Aorta (tissue), 5 donors: ENCODE results near the gene MYO1E. TPM values are rescaled to one million over a fixed set of nuclear protein-coding genes. Genes with fewer than 3 reads are reported as not detected.
A peak's percentile ranks its signal among the peaks of the same experiment; 100 is the strongest.

Source experiments
- ATAC-seq: fragments of 200-7000 bp; cut with Tn5 transposase; one replicate; pipeline ENCODE4 v1.9.1; 2022; ENCODE audit warnings: moderate library complexity; ENCODE audit not compliant: low FRiP score
- DNase-seq, 2 donors: peaks; one replicate each; pipeline ENCODE4 v3.0.0-alpha.2; 2020
- H3K27ac ChIP-seq, 2 donors: one replicate each; pipeline ENCODE4 v1.5.1; 2013; ENCODE audit warnings: low read length in 2 of 2, mild to moderate bottlenecking in 2 of 2, moderate library complexity in 2 of 2, control low read depth in 1 of 2, inconsistent platforms in 1 of 2, low read depth in 1 of 2
- H3K27me3 ChIP-seq, 2 donors: one replicate each; pipeline ENCODE4 v1.6.1; 2013; ENCODE audit warnings: control low read depth in 1 of 2, low read length in 1 of 2, mild to moderate bottlenecking in 1 of 2, moderate library complexity in 1 of 2; ENCODE audit not compliant: insufficient read depth in 2 of 2, control insufficient read depth in 1 of 2
- H3K36me3 ChIP-seq, 2 donors: one replicate each; pipeline ENCODE4 v1.6.1; 2013; ENCODE audit warnings: control low read depth in 1 of 2, low read length in 1 of 2, mild to moderate bottlenecking in 1 of 2; ENCODE audit not compliant: insufficient read depth in 2 of 2, control insufficient read depth in 1 of 2
- H3K4me1 ChIP-seq, 2 donors: one replicate each; pipeline ENCODE4 v1.6.1; 2013; ENCODE audit warnings: low read length in 2 of 2, control low read depth in 1 of 2, mild to moderate bottlenecking in 1 of 2, moderate library complexity in 1 of 2; ENCODE audit not compliant: insufficient read depth in 2 of 2, control insufficient read depth in 1 of 2
- H3K4me3 ChIP-seq, 2 donors: one replicate each; pipeline ENCODE4 v1.5.1; 2013; ENCODE audit warnings: low read length in 2 of 2, control low read depth in 1 of 2, mild to moderate bottlenecking in 1 of 2
- H3K9me3 ChIP-seq: one replicate; pipeline ENCODE4 v1.6.1; 2013; ENCODE audit warnings: mild to moderate bottlenecking, low read length; ENCODE audit not compliant: control insufficient read depth
- WGBS, 2 donors: extraction: QIAGEN DNeasy Blood & Tissue Kit; methylation state at CpG; one replicate each; pipeline ENCODE4 v1.1.7; 2013; 5-methylcytosine and 5-hydroxymethylcytosine counted together
- intact Hi-C, 2 donors: fragments of 100-400 bp; cut with DNase I; formaldehyde crosslinking; loops; one replicate each; pipeline versions ENCODE4 v1.14.2 to v1.15.0; 2022
- polyA plus RNA-seq, 2 donors: library from polyadenylated mRNA; stranded (reverse); fragments of 200-250 nt; gene quantifications; one replicate each; pipeline ENCODE4 v1.2.3, GENCODE V29; 2013
- total RNA-seq, 2 donors: library from RNA; stranded (reverse); fragmentation: NEBNext Ultra II Directional; extraction: Animal tissue kit (Norgen Biotek cat#: 25700); gene quantifications; one replicate each; pipeline ENCODE4 v1.2.1, GENCODE V29; 2021
- donor health status: healthy with polysubstance abuse.
- donor health status: Bipolar disorder and iron deficiency.
- donor health status: DM: no; HTN: no; CAD: no.
- donor health status: DM: no; HTN: no; CAD: no.
- donor health status: DM: yes; HTN: yes; CAD: no.

The MYO1E gene
- total and polyA plus RNA-seq, 4 donors: 44.6 to 225 (median 105) TPM

DNA sequence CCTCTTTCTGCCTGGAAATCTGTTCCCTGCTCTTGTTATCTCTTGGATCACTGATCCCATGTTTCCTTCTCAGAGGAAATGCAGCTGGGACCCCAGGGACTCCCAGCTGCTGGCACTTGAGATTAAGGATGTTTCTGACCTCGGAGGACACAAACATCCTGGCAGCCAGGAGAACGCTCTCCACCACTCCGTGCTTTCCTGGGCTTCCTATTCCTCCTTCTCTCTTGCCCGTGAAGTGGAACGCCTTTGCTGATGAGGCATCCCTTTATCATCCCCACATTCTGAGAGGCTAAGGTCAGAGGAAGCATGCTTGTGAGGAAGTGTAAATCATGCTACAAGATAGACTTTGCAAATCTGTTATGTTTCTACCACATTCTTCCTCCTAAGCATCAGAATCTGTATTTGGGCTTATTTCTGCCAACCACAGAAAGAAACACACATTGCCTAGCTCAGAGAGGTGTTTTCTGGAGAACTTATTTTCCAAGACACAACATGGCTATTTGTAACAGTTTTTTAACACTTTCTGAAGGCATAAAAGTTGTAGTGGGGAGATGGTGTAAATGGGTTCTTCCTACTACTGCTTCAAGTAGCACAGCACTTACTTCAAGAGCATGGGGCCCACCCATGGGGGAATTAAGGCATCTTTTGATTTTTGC, 191.6 kb downstream of the MYO1E start:
- ATAC-seq: no peak
- Histone ChIP-seq H3K4me3 (no peak overlapping the region), H3K27ac (no peak overlapping the region), H3K36me3 (peaks cover 4 to 5% of the 10 kb centered on the region in 2 donors), H3K4me1 (no peaks in the 10 kb centered on the region), H3K9me3 (no peaks in the 10 kb centered on the region), H3K27me3 (no peaks in the 10 kb centered on the region)
- DNase-seq: no peak
- intact Hi-C loops: no loop called here
- 57 to 67% methylated on average over 5 of the region's 5 CpGs for WGBS, 2 donors

DNA sequence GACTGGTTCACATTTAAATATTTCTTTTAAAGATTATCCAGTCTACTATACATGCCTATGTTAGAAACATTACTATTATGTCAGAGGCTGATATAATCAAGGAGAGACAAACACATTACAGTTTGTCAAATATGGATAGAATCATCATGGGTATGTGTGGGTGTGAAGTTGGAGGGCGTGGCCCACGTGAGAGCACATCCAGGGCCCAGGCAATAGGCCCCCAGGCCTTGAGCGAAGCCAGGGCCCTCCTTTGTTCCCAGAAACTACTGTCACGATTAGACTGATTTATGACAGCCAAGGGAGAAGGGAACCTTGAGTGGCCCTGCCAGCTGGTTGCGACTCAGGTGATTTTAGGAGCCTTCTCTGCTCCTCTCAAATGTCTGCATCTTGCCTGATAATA, 193.0 kb downstream of the MYO1E start:
- no peaks in the 10 kb centered on the region for H3K27me3 ChIP-seq
- no peaks in the 10 kb centered on the region for H3K9me3 ChIP-seq
- no peak overlapping the region for H3K4me3 ChIP-seq
- 88 to 90% methylated on average over 5 of the region's 5 CpGs for WGBS, 2 donors
- intact Hi-C loops: loop anchor here in 1 of 2 donors (10.0 kb wide), 1 partner anchor 315 kb away; no protein-coding TSS in a partner anchor
- H3K36me3 ChIP-seq: peaks cover 4 to 5% of the 10 kb centered on the region in 2 donors
- DNase-seq: no peak
- H3K27ac ChIP-seq: no peak overlapping the region
- no peak for ATAC-seq
- no peaks in the 10 kb centered on the region for H3K4me1 ChIP-seq

DNA sequence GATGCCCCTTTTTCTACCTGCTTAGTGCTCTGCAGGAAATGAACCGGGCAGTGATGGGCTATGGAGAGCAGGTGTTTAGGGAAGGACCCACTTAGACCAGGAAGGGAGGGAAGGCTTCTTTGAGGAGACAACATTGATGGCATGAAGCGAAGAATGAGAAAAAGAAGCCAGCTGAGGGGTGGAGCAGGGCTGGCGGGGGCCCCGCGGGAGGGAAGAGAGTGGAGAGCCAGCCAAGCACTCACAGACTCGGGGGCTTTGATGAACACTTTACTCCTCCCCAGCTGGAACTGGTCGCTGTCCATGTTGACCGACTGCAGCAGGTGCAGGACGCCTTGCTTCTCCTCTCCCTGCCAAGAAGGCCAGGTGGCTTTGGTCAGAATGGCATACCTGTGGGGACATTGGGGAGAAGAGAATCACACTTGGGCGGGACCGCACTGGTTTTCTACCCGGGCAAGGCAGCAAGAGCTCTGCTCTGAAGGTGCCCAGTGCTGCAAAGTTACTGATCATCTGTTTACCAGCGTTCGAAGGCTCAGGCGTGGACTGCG, 194.4 kb downstream of the MYO1E start:
- no peak for ATAC-seq
- no peak for DNase-seq
- Histone ChIP-seq H3K9me3 (no peaks in the 10 kb centered on the region), H3K4me1 (no peaks in the 10 kb centered on the region), H3K27ac (no peak overlapping the region), H3K4me3 (no peak overlapping the region), H3K36me3 (peaks cover 4 to 5% of the 10 kb centered on the region in 2 donors), H3K27me3 (no peaks in the 10 kb centered on the region)
- WGBS, 2 donors: 94 to 95% methylated on average over 16 of the region's 16 CpGs
- intact Hi-C loops: loop anchor here in 1 of 2 donors (10.0 kb wide), 1 partner anchor 317 kb away; no protein-coding TSS in a partner anchor

DNA sequence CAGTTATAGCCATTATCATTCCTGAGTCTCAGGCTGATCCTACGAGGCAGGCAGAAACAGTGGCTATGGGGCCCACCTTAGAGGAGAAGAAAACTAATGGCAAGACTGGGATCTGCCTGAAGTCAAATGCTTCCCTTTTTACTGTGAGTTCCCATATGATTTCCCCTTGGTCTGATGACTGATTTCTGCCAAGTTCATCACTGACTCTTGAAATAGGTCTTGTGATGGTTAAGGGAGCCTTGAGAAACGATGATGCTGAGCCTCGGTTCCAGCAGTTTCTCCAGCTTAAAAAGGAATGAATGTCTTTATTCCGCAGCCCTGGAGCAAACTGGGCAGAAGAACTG, 195.4 kb downstream of the MYO1E start:
- 80 to 87% methylated on average over 4 of the region's 4 CpGs for WGBS, 2 donors
- peaks cover 4 to 5% of the 10 kb centered on the region in 2 donors for H3K36me3 ChIP-seq
- DNase-seq (no peak), ATAC-seq (no peak)
- no peaks in the 10 kb centered on the region for H3K27me3 ChIP-seq
- no peak overlapping the region for H3K27ac ChIP-seq
- H3K4me1 ChIP-seq: no peaks in the 10 kb centered on the region
- H3K9me3 ChIP-seq: no peaks in the 10 kb centered on the region
- intact Hi-C loops: loop anchor here in 1 of 2 donors (10.0 kb wide), 1 partner anchor 318 kb away; no protein-coding TSS in a partner anchor
- H3K4me3 ChIP-seq: no peak overlapping the region

DNA sequence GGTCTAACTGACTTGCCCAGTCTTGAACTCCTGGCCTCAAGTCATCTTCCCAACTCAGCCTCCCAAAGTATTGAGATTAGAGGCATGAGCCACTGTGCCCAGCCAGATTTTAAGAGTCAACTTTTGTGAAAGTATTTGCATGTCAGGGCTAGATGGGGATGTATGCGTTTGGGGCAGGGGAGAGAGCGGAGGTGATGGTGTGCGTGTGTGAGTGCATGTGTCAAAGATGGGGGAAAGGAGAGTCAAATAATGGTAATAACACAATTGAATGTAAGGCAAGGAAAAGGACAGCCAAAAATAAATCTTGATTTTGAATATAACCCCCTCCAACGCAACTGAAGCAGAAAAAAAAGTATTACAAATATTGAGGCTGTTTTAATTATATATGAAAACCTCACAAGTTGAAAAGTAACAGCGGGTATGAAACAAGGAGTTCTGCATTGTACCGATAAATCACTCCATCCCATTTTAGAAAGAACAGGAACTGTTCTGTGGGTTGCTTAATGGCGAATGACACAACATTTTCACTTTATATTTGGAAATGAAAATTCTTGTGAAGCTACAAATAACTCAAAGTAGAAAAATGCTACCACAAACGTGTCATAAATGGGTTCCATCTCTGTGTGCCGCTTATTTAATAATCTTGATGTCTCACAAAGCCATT, 195.9 kb downstream of the MYO1E start:
- no peak for ATAC-seq
- Histone ChIP-seq H3K27me3 (no peaks in the 10 kb centered on the region), H3K36me3 (peaks cover 4 to 6% of the 10 kb centered on the region in 2 donors), H3K9me3 (no peaks in the 10 kb centered on the region), H3K4me1 (no peaks in the 10 kb centered on the region), H3K27ac (no peak overlapping the region), H3K4me3 (no peak overlapping the region)
- 87 to 89% methylated on average over 9 of the region's 9 CpGs for WGBS, 2 donors
- no peak for DNase-seq
- intact Hi-C loops: loop anchor here in 1 of 2 donors (10.0 kb wide), 1 partner anchor 318 kb away; no protein-coding TSS in a partner anchor

DNA sequence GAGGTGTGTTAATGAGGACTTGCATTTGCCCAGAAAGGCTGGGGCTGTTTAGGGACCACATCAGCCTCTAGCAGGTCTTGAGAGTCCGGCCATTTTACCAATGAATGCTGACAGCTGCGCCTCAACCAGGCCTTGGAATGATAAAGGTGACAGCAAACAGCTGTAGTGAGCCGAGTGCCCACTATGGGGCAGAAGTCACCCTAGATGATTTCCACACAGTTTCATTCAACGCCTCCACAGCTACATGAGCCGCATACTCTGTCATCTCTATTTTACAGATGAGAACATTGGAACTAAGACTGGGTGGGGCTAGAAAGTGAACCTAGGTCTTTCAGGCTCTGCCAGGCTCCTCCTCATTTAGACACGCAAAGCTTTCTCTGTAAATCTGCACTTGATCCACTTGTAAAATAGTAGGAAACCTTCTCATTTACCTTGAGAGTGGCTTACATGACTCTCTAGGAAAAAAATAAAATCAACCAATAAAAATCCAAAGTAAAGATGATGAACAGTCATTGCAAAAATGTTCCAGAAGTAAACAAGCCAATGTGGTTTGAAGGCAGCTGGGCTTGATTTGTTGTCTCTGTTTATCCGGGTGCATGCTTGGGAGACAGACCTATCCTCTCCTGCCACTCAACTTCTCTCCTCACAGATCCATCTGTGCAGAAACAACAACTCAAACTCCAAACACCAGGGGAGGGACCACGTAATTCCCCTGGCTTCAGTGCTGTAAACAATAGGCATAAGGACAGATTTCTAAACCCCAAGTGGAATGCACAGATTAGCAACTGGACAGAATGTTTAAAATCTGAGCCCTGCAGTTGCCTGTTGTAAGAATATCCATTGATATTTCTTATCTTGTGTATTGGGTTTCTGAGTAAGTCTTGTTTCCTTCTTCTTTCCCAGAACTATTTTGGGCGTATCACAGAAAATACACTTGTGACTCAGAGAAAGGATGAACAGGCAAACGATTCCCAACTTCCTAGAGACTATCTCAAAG, 197.5 kb downstream of the MYO1E start:
- 47 to 56% methylated on average over 10 of the region's 10 CpGs for WGBS, 2 donors
- Histone ChIP-seq H3K36me3 (peaks cover 2 to 6% of the 10 kb centered on the region in 2 donors), H3K9me3 (no peaks in the 10 kb centered on the region), H3K4me3 (no peak overlapping the region), H3K27ac (no peak overlapping the region), H3K27me3 (no peaks in the 10 kb centered on the region), H3K4me1 (peaks cover 0 to 5% of the 10 kb centered on the region in 2 donors)
- DNase-seq (peak in 1 of 2 donors; percentile 68), ATAC-seq (peak; percentile 59)
- intact Hi-C loops: loop anchor here (5.0 to 10.0 kb wide), 2 partner anchors 137 to 320 kb away; no protein-coding TSS in a partner anchor

DNA sequence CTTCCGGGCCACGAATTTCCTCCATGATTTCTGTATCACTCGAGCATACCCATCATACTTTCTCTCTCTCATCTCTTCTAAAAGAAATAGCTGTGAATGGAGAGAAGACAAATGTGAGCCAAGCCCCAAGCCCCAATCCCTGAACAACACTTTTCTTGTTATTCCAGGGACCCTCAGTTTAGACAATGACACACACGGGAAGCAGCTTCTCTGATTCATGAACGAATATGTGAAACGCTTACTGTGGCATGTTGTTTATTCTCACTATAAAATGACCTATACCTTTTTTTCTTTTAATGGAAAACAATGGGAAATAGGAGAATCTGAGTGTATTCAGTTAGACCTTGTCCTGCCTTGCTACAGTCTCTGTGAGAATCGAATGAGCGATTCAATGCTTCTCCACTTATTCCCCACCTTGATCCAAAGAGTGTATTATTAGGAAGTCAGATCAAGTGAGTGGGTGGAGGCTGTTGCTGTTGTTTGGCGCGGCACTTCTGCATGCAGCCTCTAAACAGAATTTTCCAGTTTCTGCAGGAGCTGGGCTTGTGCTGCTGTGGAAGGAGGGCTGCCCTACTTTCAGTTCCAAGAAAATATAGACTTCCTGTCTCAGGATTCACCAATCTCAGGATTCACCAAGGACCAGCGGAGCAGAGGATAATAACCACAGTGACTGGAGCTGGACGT, 198.4 kb downstream of the MYO1E start:
- DNase-seq: no peak
- 88 to 90% methylated on average over 12 of the region's 12 CpGs for WGBS, 2 donors
- Histone ChIP-seq H3K27ac (no peak overlapping the region), H3K4me3 (no peak overlapping the region), H3K36me3 (peaks cover 2 to 6% of the 10 kb centered on the region in 2 donors), H3K9me3 (no peaks in the 10 kb centered on the region), H3K4me1 (peaks cover 0 to 5% of the 10 kb centered on the region in 2 donors), H3K27me3 (no peaks in the 10 kb centered on the region)
- intact Hi-C loops: loop anchor here (5.0 to 10.0 kb wide), 2 partner anchors 138 to 321 kb away; no protein-coding TSS in a partner anchor
- ATAC-seq: no peak
